ENCODE data around the gene URB2.

GRCh38 chr1:229696385-229696784 is 70.3 kb downstream of the URB2 start:
- TF ChIP-seq, protein P1, sequence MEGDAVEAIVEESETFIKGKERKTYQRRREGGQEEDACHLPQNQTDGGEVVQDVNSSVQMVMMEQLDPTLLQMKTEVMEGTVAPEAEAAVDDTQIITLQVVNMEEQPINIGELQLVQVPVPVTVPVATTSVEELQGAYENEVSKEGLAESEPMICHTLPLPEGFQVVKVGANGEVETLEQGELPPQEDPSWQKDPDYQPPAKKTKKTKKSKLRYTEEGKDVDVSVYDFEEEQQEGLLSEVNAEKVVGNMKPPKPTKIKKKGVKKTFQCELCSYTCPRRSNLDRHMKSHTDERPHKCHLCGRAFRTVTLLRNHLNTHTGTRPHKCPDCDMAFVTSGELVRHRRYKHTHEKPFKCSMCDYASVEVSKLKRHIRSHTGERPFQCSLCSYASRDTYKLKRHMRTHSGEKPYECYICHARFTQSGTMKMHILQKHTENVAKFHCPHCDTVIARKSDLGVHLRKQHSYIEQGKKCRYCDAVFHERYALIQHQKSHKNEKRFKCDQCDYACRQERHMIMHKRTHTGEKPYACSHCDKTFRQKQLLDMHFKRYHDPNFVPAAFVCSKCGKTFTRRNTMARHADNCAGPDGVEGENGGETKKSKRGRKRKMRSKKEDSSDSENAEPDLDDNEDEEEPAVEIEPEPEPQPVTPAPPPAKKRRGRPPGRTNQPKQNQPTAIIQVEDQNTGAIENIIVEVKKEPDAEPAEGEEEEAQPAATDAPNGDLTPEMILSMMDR (IDR thresholded peaks at IDR 0.05), result no peak
- TF ChIP-seq EP300 (IDR thresholded peaks at IDR 0.05) (no peak), POLR2AphosphoS5 (IDR thresholded peaks at IDR 0.05) (no peak)

Data from stomach (tissue), 4 donors.